ENCODE measurements around the gene SLC39A10.
A peak's percentile ranks its signal among the peaks of the same experiment; 100 is the strongest.
"Not testable (repeated sequence)": the region's sequence is repeated elsewhere in the genome, so short reads cannot be mapped to it uniquely, and the experiment has no call there.

Gene SLC39A10

GRCh38 chr2:195636890-195637289 lies 20.1 kb upstream of the SLC39A10 start:
- ATAC-seq (ENCODE audit: low read depth): no peak
- Mint-ChIP-seq H3K4me3 (no peak overlapping the region), H3K27me3 (no peaks in the 10 kb centered on the region), H3K9me3 (no peaks in the 10 kb centered on the region), H3K36me3 (peaks cover 5% of the 10 kb centered on the region), H3K4me1 (peaks cover 14% of the 10 kb centered on the region), H3K27ac (no peak overlapping the region)
- DNase-seq (ENCODE audit: low spot score in 2 of 2): no peak

DNA sequence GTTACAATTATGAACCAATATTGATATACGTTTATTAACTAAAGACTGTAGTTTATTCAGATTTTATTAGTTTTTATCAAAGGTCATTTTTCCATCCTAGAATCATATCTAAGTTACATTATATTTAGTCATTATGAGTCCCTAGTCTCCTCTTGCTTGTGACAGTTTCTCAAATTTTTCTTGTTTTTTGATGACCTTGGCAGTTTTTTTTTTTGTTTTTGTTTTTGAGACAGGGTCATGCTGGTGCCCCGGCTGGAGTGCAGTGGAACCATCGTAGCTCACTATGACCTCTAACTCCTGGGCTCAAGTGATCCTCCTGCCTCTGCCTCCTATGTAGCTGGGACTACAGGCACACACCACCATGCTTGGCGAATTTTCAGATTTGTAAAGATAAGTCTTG lies 18.3 kb upstream of the SLC39A10 start:
- no peak for ATAC-seq (ENCODE audit: low read depth)
- H3K4me3 Mint-ChIP-seq: no peak overlapping the region
- peaks cover 14% of the 10 kb centered on the region for H3K4me1 Mint-ChIP-seq
- H3K9me3 Mint-ChIP-seq: no peaks in the 10 kb centered on the region
- no peak overlapping the region for H3K27ac Mint-ChIP-seq
- H3K27me3 Mint-ChIP-seq: no peaks in the 10 kb centered on the region
- no peak for DNase-seq (ENCODE audit: low spot score in 2 of 2)
- H3K36me3 Mint-ChIP-seq: peaks cover 5% of the 10 kb centered on the region

GRCh38 chr2:195639238-195639858 lies 17.7 kb upstream of the SLC39A10 start:
- Mint-ChIP-seq H3K27me3 (no peaks in the 10 kb centered on the region), H3K4me3 (no peak overlapping the region), H3K27ac (no peak overlapping the region), H3K4me1 (peaks cover 14% of the 10 kb centered on the region), H3K9me3 (no peaks in the 10 kb centered on the region), H3K36me3 (peaks cover 5% of the 10 kb centered on the region)
- ATAC-seq (ENCODE audit: low read depth) (no peak), DNase-seq (ENCODE audit: low spot score in 2 of 2) (no peak)

- no peaks in the 10 kb centered on the region for H3K27me3 Mint-ChIP-seq
Measured at GRCh38 chr2:195639959-195640358, 17.1 kb upstream of the SLC39A10 start.

GRCh38 chr2:195642027-195642678 lies 14.9 kb upstream of the SLC39A10 start:
- no peak for ATAC-seq (ENCODE audit: low read depth)
- peak overlapping the region; percentile 24 for H3K27ac Mint-ChIP-seq

More at GRCh38 chr2:195639959-195640358, 17.1 kb upstream of the SLC39A10 start:
- Mint-ChIP-seq H3K4me3 (no peak overlapping the region), H3K36me3 (peaks cover 5% of the 10 kb centered on the region), H3K9me3 (no peaks in the 10 kb centered on the region), H3K4me1 (peaks cover 14% of the 10 kb centered on the region), H3K27ac (no peak overlapping the region)
- DNase-seq (ENCODE audit: low spot score in 2 of 2) (no peak), ATAC-seq (ENCODE audit: low read depth) (no peak)

DNA sequence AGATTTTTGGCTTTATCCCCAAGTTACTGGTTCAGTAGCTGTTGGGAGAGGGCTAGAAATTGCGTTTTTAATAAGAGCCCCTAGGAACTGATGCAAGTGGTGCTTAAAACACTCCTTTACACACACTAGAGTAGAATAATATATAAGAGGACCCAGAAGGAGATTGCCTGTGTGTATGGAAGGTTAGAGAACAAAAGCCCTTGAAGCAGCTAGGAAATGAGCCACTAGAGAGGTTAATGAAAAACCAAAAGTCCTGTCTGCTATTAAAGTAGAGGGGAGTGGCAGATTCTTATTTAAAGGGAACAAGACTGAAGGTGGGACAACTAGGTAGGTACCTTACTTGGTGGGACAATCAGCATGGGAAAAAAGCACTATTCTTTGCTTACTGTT lies 14.4 kb upstream of the SLC39A10 start:
- no peak for ATAC-seq (ENCODE audit: low read depth)
- Mint-ChIP-seq H3K36me3 (peaks cover 4% of the 10 kb centered on the region), H3K27ac (peak overlapping the region; percentile 58), H3K27me3 (no peaks in the 10 kb centered on the region), H3K4me1 (peaks cover 26% of the 10 kb centered on the region), H3K4me3 (no peak overlapping the region), H3K9me3 (no peaks in the 10 kb centered on the region)
- DNase-seq (ENCODE audit: low spot score in 2 of 2): no peak

More at GRCh38 chr2:195642027-195642678, 14.9 kb upstream of the SLC39A10 start:
- DNase-seq (ENCODE audit: low spot score in 2 of 2): no peak
- H3K9me3 Mint-ChIP-seq: no peaks in the 10 kb centered on the region
- no peaks in the 10 kb centered on the region for H3K27me3 Mint-ChIP-seq
- H3K4me1 Mint-ChIP-seq: peaks cover 22% of the 10 kb centered on the region
- no peak overlapping the region for H3K4me3 Mint-ChIP-seq
- peaks cover 5% of the 10 kb centered on the region for H3K36me3 Mint-ChIP-seq

DNA sequence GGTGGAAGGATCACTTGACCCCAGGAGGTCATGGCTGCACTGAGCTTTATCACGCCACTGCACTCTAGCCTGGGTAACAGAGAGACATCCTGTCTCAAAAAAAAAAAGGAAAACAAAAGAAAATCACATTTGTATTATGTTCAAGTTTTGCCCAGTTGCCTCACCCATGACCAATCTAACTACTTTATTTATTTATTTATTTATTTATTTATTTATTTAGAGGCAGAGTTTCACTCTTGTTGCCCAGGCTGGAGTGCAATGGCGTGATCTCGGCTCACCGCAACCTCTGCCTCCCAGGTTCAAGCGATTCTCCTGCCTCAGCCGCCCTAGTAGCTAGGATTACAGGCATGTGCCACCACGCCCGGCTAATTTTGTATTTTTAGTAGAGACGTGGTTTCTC lies 12.3 kb upstream of the SLC39A10 start:
- not testable (repeated sequence) for ATAC-seq (ENCODE audit: low read depth); H3K9me3 Mint-ChIP-seq; H3K36me3 Mint-ChIP-seq; H3K27ac Mint-ChIP-seq; H3K27me3 Mint-ChIP-seq; DNase-seq (ENCODE audit: low spot score in 2 of 2); H3K4me3 Mint-ChIP-seq
- peaks cover 32% of the 10 kb centered on the region for H3K4me1 Mint-ChIP-seq

- Mint-ChIP-seq H3K36me3 (no peaks in the 10 kb centered on the region), H3K9me3 (no peaks in the 10 kb centered on the region), H3K4me3 (no peak overlapping the region), H3K4me1 (peaks cover 36% of the 10 kb centered on the region), H3K27me3 (no peaks in the 10 kb centered on the region), H3K27ac (no peak overlapping the region)
- no peak for DNase-seq (ENCODE audit: low spot score in 2 of 2)
- no peak for ATAC-seq (ENCODE audit: low read depth)
Measured at GRCh38 chr2:195645413-195645812, 11.6 kb upstream of the SLC39A10 start.

DNA sequence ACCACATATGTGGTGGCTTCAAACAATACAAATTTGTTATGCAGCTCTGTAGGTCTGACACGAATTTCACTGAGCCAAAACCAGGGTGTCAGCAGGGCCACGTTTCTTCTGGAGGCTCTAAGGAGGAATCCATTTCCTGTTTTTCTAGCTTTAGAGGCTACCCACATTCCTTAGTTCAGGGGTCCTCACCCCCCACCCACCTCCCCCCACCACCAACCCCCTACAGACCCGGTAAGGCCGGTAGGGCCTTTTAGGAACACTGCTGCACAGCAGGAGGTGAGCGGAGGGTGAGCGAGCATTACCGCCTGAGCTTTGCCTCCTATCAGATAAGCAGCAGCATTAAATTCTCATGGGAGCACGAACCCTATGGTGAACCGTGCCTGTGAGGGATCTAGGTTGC lies 10.6 kb upstream of the SLC39A10 start:
- no peak overlapping the region for H3K4me3 Mint-ChIP-seq
- H3K36me3 Mint-ChIP-seq: no peaks in the 10 kb centered on the region
- ATAC-seq (ENCODE audit: low read depth) (no peak), DNase-seq (ENCODE audit: low spot score in 2 of 2) (no peak)
- H3K4me1 Mint-ChIP-seq: peaks cover 38% of the 10 kb centered on the region
- no peaks in the 10 kb centered on the region for H3K9me3 Mint-ChIP-seq
- H3K27ac Mint-ChIP-seq: peak overlapping the region; percentile 78
- H3K27me3 Mint-ChIP-seq: no peaks in the 10 kb centered on the region

- H3K27me3 Mint-ChIP-seq: no peaks in the 10 kb centered on the region
- H3K4me1 Mint-ChIP-seq: peaks cover 38% of the 10 kb centered on the region
- no peak for ATAC-seq (ENCODE audit: low read depth)
- peak overlapping the region; percentile 78 for H3K27ac Mint-ChIP-seq
- DNase-seq (ENCODE audit: low spot score in 2 of 2): no peak
- peaks cover 2% of the 10 kb centered on the region for H3K9me3 Mint-ChIP-seq
- no peaks in the 10 kb centered on the region for H3K36me3 Mint-ChIP-seq
- peak overlapping the region; percentile 30 for H3K4me3 Mint-ChIP-seq
Measured at GRCh38 chr2:195647302-195647701, 9.7 kb upstream of the SLC39A10 start.

- Mint-ChIP-seq H3K4me1 (peaks cover 36% of the 10 kb centered on the region), H3K27ac (peak overlapping the region; percentile 96), H3K4me3 (peak overlapping the region; percentile 29)
- DNase-seq (ENCODE audit: low spot score in 2 of 2); H3K27me3 Mint-ChIP-seq; H3K36me3 Mint-ChIP-seq; H3K9me3 Mint-ChIP-seq; ATAC-seq (ENCODE audit: low read depth): not testable (repeated sequence)
Measured at GRCh38 chr2:195648370-195648769, 8.7 kb upstream of the SLC39A10 start.

DNA sequence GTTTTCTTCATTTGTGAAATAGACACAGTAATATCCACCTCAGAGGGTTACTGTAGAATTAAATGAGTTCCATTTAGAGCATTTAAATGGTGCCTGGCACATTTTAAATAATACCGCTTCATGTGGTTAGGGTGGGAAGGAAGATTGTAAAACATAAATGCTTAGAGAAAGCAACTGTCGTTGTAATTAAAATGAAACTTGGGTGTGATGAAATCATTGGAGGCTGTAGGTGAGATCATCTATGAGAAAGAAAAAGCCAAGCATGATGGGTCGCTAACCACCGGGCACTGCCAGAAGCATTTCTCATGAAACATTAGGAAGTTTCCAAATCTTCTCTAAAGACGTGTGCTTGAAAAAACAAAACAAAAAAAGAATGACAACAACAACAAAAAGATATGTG lies 8.2 kb upstream of the SLC39A10 start:
- no peak for ATAC-seq (ENCODE audit: low read depth)
- Mint-ChIP-seq H3K4me3 (peak overlapping the region; percentile 71), H3K36me3 (no peaks in the 10 kb centered on the region), H3K4me1 (peaks cover 36% of the 10 kb centered on the region), H3K27ac (peak overlapping the region; percentile 96), H3K9me3 (peaks cover 2% of the 10 kb centered on the region), H3K27me3 (no peaks in the 10 kb centered on the region)
- DNase-seq (ENCODE audit: low spot score in 2 of 2): no peak

GRCh38 chr2:195649629-195650190 lies 7.3 kb upstream of the SLC39A10 start:
- ATAC-seq (ENCODE audit: low read depth): peak; percentile 37
- H3K4me3 Mint-ChIP-seq: peak overlapping the region; percentile 82
- H3K27ac Mint-ChIP-seq: peak overlapping the region; percentile 96
- DNase-seq (ENCODE audit: low spot score in 2 of 2): no peak
- H3K9me3 Mint-ChIP-seq: peaks cover 2% of the 10 kb centered on the region
- H3K27me3 Mint-ChIP-seq: no peaks in the 10 kb centered on the region
- H3K4me1 Mint-ChIP-seq: peaks cover 36% of the 10 kb centered on the region
- H3K36me3 Mint-ChIP-seq: no peaks in the 10 kb centered on the region

DNA sequence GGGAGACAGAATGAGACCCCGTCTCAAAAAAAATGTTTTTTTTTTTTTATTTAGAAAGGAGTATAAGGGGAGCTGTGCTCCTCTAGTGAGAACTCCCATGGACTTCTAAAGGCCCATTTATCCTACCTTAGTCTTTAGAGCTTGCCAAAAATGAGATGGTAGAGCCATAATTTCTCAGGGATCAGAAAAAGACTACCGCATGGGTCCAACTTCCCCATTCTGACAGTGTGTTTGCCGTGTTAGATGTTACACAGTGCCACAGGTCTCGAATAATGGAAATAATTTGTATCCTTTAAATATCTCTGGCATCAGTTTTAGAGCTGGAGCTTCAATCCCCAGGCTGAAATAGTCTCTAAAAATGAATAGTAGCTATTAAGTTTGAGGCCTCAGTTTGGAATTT lies 6.0 kb upstream of the SLC39A10 start:
- DNase-seq (ENCODE audit: low spot score in 2 of 2) (no peak), ATAC-seq (ENCODE audit: low read depth) (no peak)
- Mint-ChIP-seq H3K36me3 (no peaks in the 10 kb centered on the region), H3K9me3 (peaks cover 2% of the 10 kb centered on the region), H3K4me1 (peaks cover 38% of the 10 kb centered on the region), H3K27me3 (no peaks in the 10 kb centered on the region), H3K4me3 (peak overlapping the region; percentile 29), H3K27ac (peak overlapping the region; percentile 96)
